Measurements from ENCODE around the gene CD7.

DNA sequence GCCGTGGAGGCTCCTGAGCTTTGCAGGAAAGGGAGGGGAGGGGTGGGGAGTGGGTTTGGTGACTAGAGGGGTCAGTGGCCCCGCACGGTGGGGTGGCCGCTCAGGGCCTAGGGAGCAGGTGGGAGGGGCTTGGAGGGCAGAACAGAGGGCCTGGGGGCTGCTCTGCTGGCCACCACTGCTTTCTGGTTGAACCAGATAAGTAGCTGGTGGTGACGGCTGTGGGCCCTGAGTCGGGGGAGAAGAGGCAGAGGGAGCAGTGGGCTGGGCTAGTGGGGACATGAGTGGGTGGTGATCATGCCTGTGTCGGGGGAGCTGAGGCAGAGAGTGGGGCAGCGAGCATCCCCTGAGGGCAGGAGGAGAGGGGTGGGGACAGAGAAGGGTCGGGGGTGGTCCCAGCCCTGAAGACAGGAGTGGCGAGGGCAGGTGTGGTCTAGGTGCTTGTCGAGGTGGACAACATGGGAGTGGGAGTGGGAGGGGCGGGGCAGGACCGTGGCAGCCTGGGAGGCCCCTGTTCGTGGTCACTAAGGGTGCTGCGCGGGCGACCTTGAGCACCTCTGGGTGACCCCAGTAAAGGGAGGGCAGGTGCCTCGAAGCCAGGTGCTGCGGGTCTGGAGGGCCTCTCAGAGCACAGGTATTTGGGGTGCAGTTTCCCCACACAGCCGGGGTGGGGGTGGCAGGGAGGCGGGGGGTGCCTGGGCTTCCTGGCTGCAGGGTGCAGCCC is 6.3 kb upstream of the CD7 start:
- TF ChIP-seq, protein P1, sequence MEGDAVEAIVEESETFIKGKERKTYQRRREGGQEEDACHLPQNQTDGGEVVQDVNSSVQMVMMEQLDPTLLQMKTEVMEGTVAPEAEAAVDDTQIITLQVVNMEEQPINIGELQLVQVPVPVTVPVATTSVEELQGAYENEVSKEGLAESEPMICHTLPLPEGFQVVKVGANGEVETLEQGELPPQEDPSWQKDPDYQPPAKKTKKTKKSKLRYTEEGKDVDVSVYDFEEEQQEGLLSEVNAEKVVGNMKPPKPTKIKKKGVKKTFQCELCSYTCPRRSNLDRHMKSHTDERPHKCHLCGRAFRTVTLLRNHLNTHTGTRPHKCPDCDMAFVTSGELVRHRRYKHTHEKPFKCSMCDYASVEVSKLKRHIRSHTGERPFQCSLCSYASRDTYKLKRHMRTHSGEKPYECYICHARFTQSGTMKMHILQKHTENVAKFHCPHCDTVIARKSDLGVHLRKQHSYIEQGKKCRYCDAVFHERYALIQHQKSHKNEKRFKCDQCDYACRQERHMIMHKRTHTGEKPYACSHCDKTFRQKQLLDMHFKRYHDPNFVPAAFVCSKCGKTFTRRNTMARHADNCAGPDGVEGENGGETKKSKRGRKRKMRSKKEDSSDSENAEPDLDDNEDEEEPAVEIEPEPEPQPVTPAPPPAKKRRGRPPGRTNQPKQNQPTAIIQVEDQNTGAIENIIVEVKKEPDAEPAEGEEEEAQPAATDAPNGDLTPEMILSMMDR (IDR thresholded peaks at IDR 0.05) = no peak
- TF ChIP-seq POLR2AphosphoS5 (IDR thresholded peaks at IDR 0.05) = no peak
